HG03460 (cell line): ENCODE data around the gene RAG1.

Source experiments
- ATAC-seq: cut with Tn5 transposase; IDR thresholded peaks from one replicate; pipeline ENCODE4 v1.9.1; 2021; ENCODE audit not compliant: unreplicated experiment

RAG1 gene

GRCh38 chr11:36627006-36627405 is 59.2 kb downstream of the RAG1 start:
- no peak for ATAC-seq

- no peak for ATAC-seq
Observed at GRCh38 chr11:36627471-36627870, 59.7 kb downstream of the RAG1 start.

- no peak for ATAC-seq
Observed at GRCh38 chr11:36628141-36628540, 60.3 kb downstream of the RAG1 start.

- no peak for ATAC-seq
Observed at GRCh38 chr11:36628765-36629244, 61.0 kb downstream of the RAG1 start.
